Measurements from ENCODE around the gene SLC22A7.

The SLC22A7 gene

GRCh38 chr6:43308101-43308989 is 10.3 kb downstream of the SLC22A7 start, which contains the start of gene CRIP3:
TSS of gene CRIP3 (minus strand) at chr6:43308826. CDS start at chr6:43308792, 34 bp downstream.
- peak; percentile 51 for TF ChIP-seq CTCF (IDR thresholded peaks at IDR 0.05; ENCODE audit: low read length)
- no peak for TF ChIP-seq EZH2phosphoT487 (IDR thresholded peaks at IDR 0.05; ENCODE audit: low read length)
- TF ChIP-seq EZH2 (optimal IDR thresholded peaks at IDR 0.05; ENCODE audit: low read depth, low read length), result no peak
- peak within 1 kb of the TSS; percentile 68 for H3K4me2 ChIP-seq (ENCODE audit: low read depth, low read length)

GRCh38 chr6:43308990-43309477 is 11.0 kb downstream of the SLC22A7 start:
- no peak overlapping the region for H3K9ac ChIP-seq (ENCODE audit: low read length)

More at GRCh38 chr6:43308101-43308989, 10.3 kb downstream of the SLC22A7 start, which contains the start of gene CRIP3:
- DNase-seq, result peak; percentile 39
- H3F3A ChIP-seq (ENCODE audit: insufficient read depth, low read length), result no peaks in the 10 kb centered on the region
- H3K79me2 ChIP-seq (ENCODE audit: low read length), result no peaks in the 10 kb centered on the region
- no peaks in the 10 kb centered on the region for H3K4me1 ChIP-seq (ENCODE audit: low read length)
- H3K36me3 ChIP-seq (replicated peaks; ENCODE audit: insufficient read depth, low read length), result no peaks in the 10 kb centered on the region
- H4K20me1 ChIP-seq (ENCODE audit: insufficient read depth, low read length), result no peaks in the 10 kb centered on the region
- no peak within 1 kb of the TSS for H3K27ac ChIP-seq (ENCODE audit: low read length)
- H3K9me3 ChIP-seq (replicated peaks; ENCODE audit: insufficient read depth, low read length), result no peaks in the 10 kb centered on the region
- H2AFZ ChIP-seq (ENCODE audit: low read length), result peak within 1 kb of the TSS; percentile 59
- no peaks in the 10 kb centered on the region for H3K27me3 ChIP-seq (replicated peaks; ENCODE audit: insufficient read depth, low read length)
- H3K9ac ChIP-seq (ENCODE audit: low read length), result no peak within 1 kb of the TSS
- H3K4me3 ChIP-seq (ENCODE audit: low read length), result peak within 1 kb of the TSS; percentile 49
- H3K9me2 ChIP-seq (replicated peaks; ENCODE audit: insufficient read depth, low read length), result no peaks in the 10 kb centered on the region

GRCh38 chr6:43310134-43310533 is 12.1 kb downstream of the SLC22A7 start:
- Histone ChIP-seq H3K4me1 (ENCODE audit: low read length) (no peaks in the 10 kb centered on the region), H3F3A (ENCODE audit: insufficient read depth, low read length) (no peaks in the 10 kb centered on the region), H3K9ac (ENCODE audit: low read length) (no peak overlapping the region), H3K9me3 (replicated peaks; ENCODE audit: insufficient read depth, low read length) (no peaks in the 10 kb centered on the region), H3K36me3 (replicated peaks; ENCODE audit: insufficient read depth, low read length) (no peaks in the 10 kb centered on the region), H3K4me3 (ENCODE audit: low read length) (no peak overlapping the region), H3K79me2 (ENCODE audit: low read length) (no peaks in the 10 kb centered on the region), H3K27me3 (replicated peaks; ENCODE audit: insufficient read depth, low read length) (no peaks in the 10 kb centered on the region), H3K27ac (ENCODE audit: low read length) (no peak overlapping the region), H3K9me2 (replicated peaks; ENCODE audit: insufficient read depth, low read length) (no peaks in the 10 kb centered on the region), H4K20me1 (ENCODE audit: insufficient read depth, low read length) (no peaks in the 10 kb centered on the region), H2AFZ (ENCODE audit: low read length) (no peak overlapping the region), H3K4me2 (ENCODE audit: low read depth, low read length) (no peak overlapping the region)
- no peak for DNase-seq
- TF ChIP-seq CTCF (IDR thresholded peaks at IDR 0.05; ENCODE audit: low read length) (no peak), EZH2phosphoT487 (IDR thresholded peaks at IDR 0.05; ENCODE audit: low read length) (no peak), EZH2 (optimal IDR thresholded peaks at IDR 0.05; ENCODE audit: low read depth, low read length) (no peak)

More at GRCh38 chr6:43308990-43309477, 11.0 kb downstream of the SLC22A7 start:
- H3K36me3 ChIP-seq (replicated peaks; ENCODE audit: insufficient read depth, low read length), result no peaks in the 10 kb centered on the region
- H3K27me3 ChIP-seq (replicated peaks; ENCODE audit: insufficient read depth, low read length), result no peaks in the 10 kb centered on the region
- H3K27ac ChIP-seq (ENCODE audit: low read length), result no peak overlapping the region
- H4K20me1 ChIP-seq (ENCODE audit: insufficient read depth, low read length), result no peaks in the 10 kb centered on the region
- peak overlapping the region; percentile 59 for H2AFZ ChIP-seq (ENCODE audit: low read length)
- no peaks in the 10 kb centered on the region for H3K9me3 ChIP-seq (replicated peaks; ENCODE audit: insufficient read depth, low read length)
- peak overlapping the region; percentile 49 for H3K4me3 ChIP-seq (ENCODE audit: low read length)
- H3F3A ChIP-seq (ENCODE audit: insufficient read depth, low read length), result no peaks in the 10 kb centered on the region
- no peaks in the 10 kb centered on the region for H3K4me1 ChIP-seq (ENCODE audit: low read length)
- H3K9me2 ChIP-seq (replicated peaks; ENCODE audit: insufficient read depth, low read length), result no peaks in the 10 kb centered on the region
- TF ChIP-seq EZH2 (optimal IDR thresholded peaks at IDR 0.05; ENCODE audit: low read depth, low read length), result no peak
- TF ChIP-seq EZH2phosphoT487 (IDR thresholded peaks at IDR 0.05; ENCODE audit: low read length), result no peak
- TF ChIP-seq CTCF (IDR thresholded peaks at IDR 0.05; ENCODE audit: low read length), result no peak
- no peak for DNase-seq
- no peaks in the 10 kb centered on the region for H3K79me2 ChIP-seq (ENCODE audit: low read length)
- peak overlapping the region; percentile 68 for H3K4me2 ChIP-seq (ENCODE audit: low read depth, low read length)
